HCT116 (cell line): ENCODE measurements around the gene TNRC6B. TPM values are rescaled to one million over a fixed set of nuclear protein-coding genes. Genes with fewer than 3 reads are reported as not detected.

Experiments used
- ATAC-seq: fragments of 200-7000 bp; cut with Tn5 transposase; 2 replicates; pipeline ENCODE4 v1.9.1; 2020; ENCODE audit warnings: mild to moderate bottlenecking, moderate library complexity
- BruUV-seq: library from RNA; stranded (reverse); fragments of 400-500 nt; replicated peaks from 2 replicates; lab custom pipeline; 2021; lab: Mats Ljungman, UMichigan
- CTCF ChIA-PET: fragments of 300-600 bp; sonication (Branson Sonifier 250); formaldehyde crosslinking; loops from one replicate; lab custom pipeline; 2021; ENCODE audit warnings: antibody characterized with exemption; lab: Charles Lee
- POLR2A ChIA-PET: fragments of 300-600, 350-600 bp; sonication (Branson Sonifier 250); formaldehyde crosslinking; loops from one replicate; lab custom pipeline; 2021; ENCODE audit warnings: antibody characterized with exemption; lab: Charles Lee
- RAD21 ChIA-PET, 2 experiments: fragments of 300-600 bp; sonication (Branson Sonifier 250); formaldehyde crosslinking; loops; one replicate each; lab custom pipeline; 2023; ENCODE audit warnings: low total read pairs in 2 of 2; ENCODE audit not compliant: uncharacterized antibody in 2 of 2, unreplicated experiment in 2 of 2, low non-redundant PET in 1 of 2; lab: Charles Lee
- DNase-seq: peaks from one replicate; pipeline ENCODE4 v3.0.0-alpha.2; 2010; ENCODE audit warnings: low read depth, low spot score
- H2AFZ ChIP-seq: fragments of 200-600 bp; shearing (Covaris generic), sonication (generic); 2 replicates; pipeline ENCODE4 v1.6.1; 2017; ENCODE audit warnings: low read depth, mixed run types, mixed read lengths, antibody characterized with exemption, low read length; ENCODE audit not compliant: poor library complexity, severe bottlenecking
- H3K27ac ChIP-seq: 2 replicates; pipeline ENCODE4 v1.5.1; 2012; ENCODE audit warnings: low read depth, low read length
- H3K27me3 ChIP-seq: fragments of 200-600 bp; sonication (generic); 2 replicates; pipeline ENCODE4 v1.6.1; 2016; ENCODE audit warnings: mixed run types, low read length, mixed read lengths; ENCODE audit not compliant: insufficient read depth
- H3K36me3 ChIP-seq, 2 experiments: fragments of 200-500 bp in 1 of 2; fragments of 200-600 bp in 1 of 2; sonication (Bioruptor generic) in 1 of 2; sonication (generic) in 1 of 2; 2 replicates each; pipeline versions ENCODE4 v1.5.1 to v1.6.1; 2014 to 2016; ENCODE audit warnings: low read length in 2 of 2, inconsistent platforms in 1 of 2, mixed read lengths in 1 of 2, mixed run types in 1 of 2; ENCODE audit not compliant: insufficient read depth in 2 of 2, control insufficient read depth in 1 of 2
- H3K4me1 ChIP-seq, 2 experiments: fragments of 200-600 bp in 1 of 2; sonication (generic) in 1 of 2; 2 replicates each; pipeline versions ENCODE4 v1.5.1 to v1.6.1; 2012 to 2017; ENCODE audit warnings: low read length in 2 of 2, inconsistent platforms in 1 of 2, mild to moderate bottlenecking in 1 of 2, mixed read lengths in 1 of 2, mixed run types in 1 of 2, moderate library complexity in 1 of 2; ENCODE audit not compliant: insufficient read depth in 2 of 2, control insufficient read depth in 1 of 2
- H3K4me2 ChIP-seq: fragments of 200-600 bp; sonication (generic); 2 replicates; pipeline ENCODE4 v1.6.1; 2017; ENCODE audit warnings: mixed run types, low read length, mixed read lengths
- H3K4me3 ChIP-seq, 2 experiments: fragments of 200-600 bp in 1 of 2; sonication (generic) in 1 of 2; replicated peaks in 1 of 2; 2 replicates each; pipeline ENCODE4 v1.5.1; 2011 to 2016; ENCODE audit warnings: low read length in 2 of 2, control low read depth in 1 of 2, low read depth in 1 of 2, mild to moderate bottlenecking in 1 of 2, mixed read lengths in 1 of 2, mixed run types in 1 of 2
- H3K79me2 ChIP-seq: fragments of 200-600 bp; sonication (generic); 2 replicates; pipeline ENCODE4 v1.6.1; 2017; ENCODE audit warnings: mild to moderate bottlenecking, mixed run types, low read length, moderate library complexity, mixed read lengths; ENCODE audit not compliant: insufficient read depth
- H3K9ac ChIP-seq: fragments of 200-600 bp; sonication (generic); 2 replicates; pipeline ENCODE4 v1.6.1; 2016; ENCODE audit warnings: low read length, mixed read lengths
- H3K9me2 ChIP-seq: fragments of 200-600 bp; sonication (generic), shearing (Covaris generic); 2 replicates; pipeline ENCODE4 v1.6.1; 2017; ENCODE audit warnings: mixed run types, mild to moderate bottlenecking, moderate library complexity; ENCODE audit not compliant: insufficient read depth
- H3K9me3 ChIP-seq, 2 experiments: fragments of 200-500 bp in 1 of 2; fragments of 200-600 bp in 1 of 2; sonication (Bioruptor generic) in 1 of 2; sonication (generic) in 1 of 2; 2 replicates each; pipeline ENCODE4 v1.6.1; 2014 to 2017; ENCODE audit warnings: low read length in 2 of 2, mixed read lengths in 2 of 2, inconsistent platforms in 1 of 2, low read depth in 1 of 2, mild to moderate bottlenecking in 1 of 2, mixed run types in 1 of 2, moderate library complexity in 1 of 2; ENCODE audit not compliant: control insufficient read depth in 1 of 2, insufficient read depth in 1 of 2
- H4K20me1 ChIP-seq: fragments of 200-600 bp; sonication (generic), shearing (Covaris generic); 2 replicates; pipeline ENCODE4 v1.6.1; 2017; ENCODE audit warnings: mixed run types, mild to moderate bottlenecking, moderate library complexity; ENCODE audit not compliant: insufficient read depth
- ATF3 ChIP-seq: IDR thresholded peaks from 2 replicates; pipeline ENCODE4 v1.6.1; 2012
- CBX3 ChIP-seq: IDR thresholded peaks from 2 replicates; pipeline ENCODE4 v1.6.1; 2012; ENCODE audit warnings: low read depth
- CEBPB ChIP-seq: IDR thresholded peaks from 2 replicates; pipeline ENCODE4 v1.6.1; 2012; ENCODE audit warnings: low read depth
- CTCF ChIP-seq, 3 experiments: fragments of 200-600 bp in 1 of 3; sonication (generic) in 1 of 3; IDR thresholded peaks in 2 of 3; conservative IDR thresholded peaks in 1 of 3; 2 replicates each; pipeline ENCODE4 v1.5.1; 2012 to 2017; ENCODE audit warnings: low read depth in 2 of 3, low read length in 2 of 3, antibody characterized with exemption in 1 of 3, borderline replicate concordance in 1 of 3, control low read depth in 1 of 3, mild to moderate bottlenecking in 1 of 3, mixed read lengths in 1 of 3, mixed run types in 1 of 3, moderate library complexity in 1 of 3; ENCODE audit not compliant: insufficient read depth in 1 of 3
- EGR1 ChIP-seq: IDR thresholded peaks from 2 replicates; pipeline ENCODE4 v1.6.1; 2012; ENCODE audit warnings: low read depth
- ELF1 ChIP-seq: IDR thresholded peaks from 2 replicates; pipeline ENCODE4 v1.6.1; 2012; ENCODE audit warnings: low read depth, borderline replicate concordance
- FOSL1 ChIP-seq: IDR thresholded peaks from 2 replicates; pipeline ENCODE4 v1.6.1; 2012; ENCODE audit warnings: low read depth
- JUND ChIP-seq: IDR thresholded peaks from 2 replicates; pipeline ENCODE4 v1.6.1; 2012
- POLR2A ChIP-seq: IDR thresholded peaks from 2 replicates; pipeline ENCODE4 v1.7.0; 2011; ENCODE audit warnings: borderline replicate concordance; ENCODE audit not compliant: insufficient read depth, insufficient read length; ENCODE audit errors: extremely low read depth
- POLR2AphosphoS5 ChIP-seq: IDR thresholded peaks from 2 replicates; pipeline ENCODE4 v1.6.1; 2011; ENCODE audit warnings: mild to moderate bottlenecking, low read depth, low read length, moderate library complexity
- RAD21 ChIP-seq: IDR thresholded peaks from 2 replicates; pipeline ENCODE4 v1.6.1; 2012; ENCODE audit warnings: low read depth, mild to moderate bottlenecking
- REST ChIP-seq: IDR thresholded peaks from 2 replicates; pipeline ENCODE4 v1.6.1; 2012; ENCODE audit warnings: low read depth
- SIN3A ChIP-seq: IDR thresholded peaks from 2 replicates; pipeline ENCODE4 v1.6.1; 2012; ENCODE audit warnings: low read depth
- SRF ChIP-seq: IDR thresholded peaks from 2 replicates; pipeline ENCODE4 v1.6.1; 2012; ENCODE audit warnings: low read depth
- YY1 ChIP-seq: IDR thresholded peaks from 2 replicates; pipeline ENCODE4 v1.6.1; 2011; ENCODE audit warnings: low read length, low read depth, moderate library complexity, mild to moderate bottlenecking; ENCODE audit not compliant: insufficient replicate concordance; ENCODE audit errors: extremely low read depth
- ZBTB33 ChIP-seq: IDR thresholded peaks from 2 replicates; pipeline ENCODE4 v1.6.1; 2011; ENCODE audit warnings: mild to moderate bottlenecking, low read length, moderate library complexity; ENCODE audit not compliant: insufficient replicate concordance; ENCODE audit errors: extremely low read depth
- ZFX ChIP-seq: fragments of 450-650 bp; IDR thresholded peaks from 2 replicates; pipeline ENCODE4 v1.6.1; 2017
- ZNF274 ChIP-seq: fragments of 200-500 bp; sonication (Bioruptor generic); IDR thresholded peaks from 2 replicates; pipeline ENCODE4 v1.6.1; 2014; ENCODE audit warnings: mild to moderate bottlenecking, low read depth, low read length, inconsistent platforms
- intact Hi-C: fragments of 100-400 bp; cut with micrococcal nuclease; formaldehyde crosslinking; loops from 2 replicates; pipeline ENCODE4 v1.10.0; 2022
- total RNA-seq: library from RNA; stranded (reverse); gene quantifications from one replicate; pipeline ENCODE4 v1.2.1, GENCODE V29; 2021; ENCODE audit not compliant: unreplicated experiment

Gene TNRC6B
- total RNA-seq, 1 experiment from 2014 or later, result 29.8 TPM

- TF ChIP-seq CBX3 (no peak), JUND (no peak)
These were observed 156.3 kb downstream of the TNRC6B start (continued) for GRCh38 chr22:40334060-40334459.

- no peak overlapping the region for H3K9ac ChIP-seq
- ChIA-PET RAD21 (no interaction called here), CTCF (no interaction called here), POLR2A (no interaction called here)
- no peaks in the 10 kb centered on the region for H3K27me3 ChIP-seq
- H2AFZ ChIP-seq, result no peak overlapping the region
- no peaks in the 10 kb centered on the region for H3K4me1 ChIP-seq
- no peak for DNase-seq
- no peak overlapping the region for H3K4me2 ChIP-seq
- TF ChIP-seq ELF1, result no peak
- TF ChIP-seq ZBTB33, result no peak
- no peak for TF ChIP-seq SIN3A
- no peak for TF ChIP-seq ZNF274
- no peak for TF ChIP-seq CTCF (IDR thresholded peaks at IDR 0.05 in 2 of 3, conservative IDR thresholded peaks at IDR 0.05 in 1 of 3; ENCODE audit: borderline replicate concordance in 1 of 3, insufficient read depth in 1 of 3, low read depth in 2 of 3, low read length in 2 of 3)
- no peak for TF ChIP-seq SRF
- no peak for TF ChIP-seq REST
- TF ChIP-seq RAD21, result no peak
- no peak for TF ChIP-seq JUND
- TF ChIP-seq CEBPB, result no peak
- TF ChIP-seq ATF3, result no peak
- no peak for TF ChIP-seq FOSL1
- no peak for TF ChIP-seq YY1
- no peak for TF ChIP-seq POLR2A
- TF ChIP-seq ZFX, result no peak
- TF ChIP-seq EGR1, result no peak
- TF ChIP-seq POLR2AphosphoS5, result no peak
- H3K4me3 ChIP-seq, result no peak overlapping the region
- H3K36me3 ChIP-seq, result 0 out of 4 replicates have a peak, but pooled peaks cover 0 to 2% of the 10 kb centered on the region in 2 experiments
- intact Hi-C loops, result no loop called here
- no peaks in the 10 kb centered on the region for H3K9me3 ChIP-seq
- H4K20me1 ChIP-seq, result no peaks in the 10 kb centered on the region
- ATAC-seq, result no peak
- no peak overlapping the region for H3K27ac ChIP-seq
- H3K79me2 ChIP-seq, result no peaks in the 10 kb centered on the region
- H3K9me2 ChIP-seq, result no peaks in the 10 kb centered on the region
- no TSS peak for BruUV-seq
These were observed 157.2 kb downstream of the TNRC6B start for GRCh38 chr22:40334899-40335298.
